GM21723 (cell line): ENCODE measurements around the gene FAM219B.

Experiments used
- ATAC-seq: cut with Tn5 transposase; IDR thresholded peaks from one replicate; pipeline ENCODE4 v1.9.1; 2021; ENCODE audit warnings: mild to moderate bottlenecking, moderate library complexity; ENCODE audit not compliant: unreplicated experiment

The FAM219B gene

GRCh38 chr15:74878273-74878672, 28.4 kb downstream of the FAM219B start:
- no peak for ATAC-seq

DNA sequence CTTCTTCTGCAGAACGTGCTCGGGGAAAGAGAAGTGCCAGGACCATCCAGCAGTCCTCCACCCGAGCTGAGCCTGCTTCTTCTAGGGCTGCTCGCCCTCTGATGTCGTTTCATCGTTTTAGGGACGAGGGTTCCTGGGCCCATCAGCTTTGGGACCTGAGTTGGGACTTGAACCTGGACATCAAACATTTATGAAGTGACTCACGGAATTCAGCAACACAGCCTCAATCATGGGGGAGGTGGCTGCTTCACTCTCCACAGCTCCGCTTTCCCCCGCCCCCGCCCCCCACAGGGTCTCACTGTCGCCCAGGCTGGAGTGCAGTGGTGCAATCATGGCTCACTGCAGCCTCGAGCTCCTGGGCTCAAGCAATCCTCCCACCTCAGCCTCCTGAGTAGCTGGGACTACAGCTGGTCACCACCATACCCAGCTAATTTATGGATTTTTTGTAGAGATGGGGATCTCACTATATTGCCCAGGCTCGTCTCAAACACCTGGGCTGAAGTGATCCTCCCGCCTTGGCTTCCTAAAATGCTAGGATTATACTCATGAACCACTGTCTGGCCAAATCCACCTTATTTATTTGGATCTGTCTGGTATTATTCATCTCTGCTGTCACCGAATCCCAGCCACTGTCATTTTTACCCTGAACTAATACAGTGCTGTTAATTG, 32.8 kb downstream of the FAM219B start:
- no peak for ATAC-seq

GRCh38 chr15:74873036-74873755, 33.5 kb downstream of the FAM219B start, which contains the start of gene SCAMP2:
Gene SCAMP2 (minus strand): TSS chr15:74873365. CDS start chr15:74873255, 110 bp downstream.
- peak; percentile 78 for ATAC-seq

GRCh38 chr15:74872702-74873035, 34.0 kb downstream of the FAM219B start:
- ATAC-seq, result no peak

DNA sequence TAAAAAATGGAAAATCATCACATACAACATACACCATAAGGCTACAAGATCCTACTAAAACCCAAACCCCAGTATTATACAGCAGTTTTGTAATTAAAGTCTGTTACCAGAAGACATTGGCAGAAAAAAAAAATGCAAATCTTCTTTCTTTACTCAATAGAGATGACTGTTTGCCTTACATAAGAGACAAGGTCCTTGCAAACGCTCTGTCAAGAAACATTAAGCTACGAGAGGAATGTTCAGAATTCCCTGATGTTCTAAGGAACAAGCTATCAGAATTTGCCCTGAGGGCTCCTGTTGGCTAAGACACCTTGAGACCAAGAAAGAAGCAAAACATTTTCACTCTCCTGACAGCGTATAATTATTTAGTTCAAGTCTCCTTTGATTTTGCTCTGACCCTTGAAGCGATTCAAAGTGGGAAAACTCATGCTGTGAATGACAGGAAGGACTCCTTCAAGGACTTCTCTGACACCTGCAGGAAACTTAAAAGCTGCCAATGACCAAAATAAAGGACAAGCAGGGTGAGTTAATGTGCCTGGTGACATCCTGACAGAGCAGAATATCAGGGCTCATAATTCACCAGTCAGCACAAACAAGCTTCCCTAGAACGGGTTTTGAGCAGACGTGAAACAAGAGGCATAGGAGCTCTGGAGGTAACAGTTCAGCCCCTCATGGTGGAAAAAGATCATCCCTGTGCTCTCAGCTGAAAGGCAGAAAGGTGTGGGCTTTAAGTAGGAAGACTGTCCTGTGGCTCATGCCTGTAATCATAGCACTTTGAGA, 36.0 kb downstream of the FAM219B start:
- no peak for ATAC-seq

GRCh38 chr15:74869726-74870407, 36.8 kb downstream of the FAM219B start:
- ATAC-seq, result peak; percentile 60

DNA sequence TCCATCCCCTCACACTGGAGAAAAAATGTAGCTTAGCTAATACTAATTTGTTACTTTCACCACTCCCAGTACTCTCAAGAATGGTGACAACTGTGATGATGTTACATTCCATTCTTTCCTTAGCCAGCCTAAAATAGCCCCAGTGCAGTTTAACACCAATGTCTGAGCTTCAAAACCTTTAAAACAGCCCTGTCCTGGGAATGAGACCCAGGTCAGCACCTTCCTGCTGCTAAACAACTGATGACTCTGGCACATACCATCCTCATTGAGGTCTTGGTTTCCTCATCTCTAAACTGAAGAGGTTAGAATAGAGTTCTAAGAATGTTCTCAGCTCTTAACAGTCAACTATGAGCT, 37.3 kb downstream of the FAM219B start:
- no peak for ATAC-seq

DNA sequence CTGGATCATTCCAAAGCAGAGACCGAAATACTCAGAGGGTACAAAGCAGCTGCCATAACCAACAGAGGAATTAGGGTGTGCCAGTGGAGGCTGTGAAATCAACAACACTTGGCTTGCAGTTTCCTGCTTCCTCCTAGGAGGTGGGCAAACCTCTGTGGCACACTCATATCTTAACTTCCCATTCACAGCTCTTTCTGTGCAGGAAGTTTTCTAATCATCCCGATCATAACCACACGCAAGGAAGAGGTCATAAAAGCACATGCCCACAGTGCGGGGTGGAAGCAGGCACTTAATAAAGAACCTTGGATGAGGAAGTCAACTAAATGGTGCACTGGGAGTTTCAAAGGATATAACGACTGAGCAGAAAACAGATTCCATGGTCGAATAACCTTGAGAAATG, 38.6 kb downstream of the FAM219B start:
- no peak for ATAC-seq

DNA sequence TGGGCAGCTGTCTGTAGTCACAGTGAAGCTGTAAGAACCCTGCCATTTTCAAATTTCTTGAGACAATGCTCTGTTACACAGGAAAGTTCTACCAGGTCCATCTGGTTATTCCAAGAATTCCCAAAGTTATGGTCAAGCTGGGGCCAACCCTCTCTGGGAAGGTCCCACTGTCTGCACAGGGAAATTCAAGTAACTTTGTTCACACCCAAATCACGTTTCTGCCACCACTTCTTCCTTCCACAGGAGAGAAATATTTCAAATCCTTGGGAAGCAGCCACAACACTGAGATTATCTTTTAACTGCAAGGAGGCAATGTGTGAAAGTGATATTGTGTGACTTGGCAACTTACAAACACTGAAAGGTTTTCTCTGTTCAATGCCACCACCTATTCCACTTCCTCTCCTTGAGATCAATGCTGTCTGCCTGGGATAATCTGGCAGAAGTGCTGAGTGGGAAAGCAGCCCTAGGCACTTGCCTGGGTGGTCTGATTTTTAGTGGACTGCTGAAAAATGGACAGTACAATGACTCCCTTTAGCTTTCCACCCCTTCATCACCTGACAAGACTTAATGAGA, 39.1 kb downstream of the FAM219B start:
- ATAC-seq, result no peak

DNA sequence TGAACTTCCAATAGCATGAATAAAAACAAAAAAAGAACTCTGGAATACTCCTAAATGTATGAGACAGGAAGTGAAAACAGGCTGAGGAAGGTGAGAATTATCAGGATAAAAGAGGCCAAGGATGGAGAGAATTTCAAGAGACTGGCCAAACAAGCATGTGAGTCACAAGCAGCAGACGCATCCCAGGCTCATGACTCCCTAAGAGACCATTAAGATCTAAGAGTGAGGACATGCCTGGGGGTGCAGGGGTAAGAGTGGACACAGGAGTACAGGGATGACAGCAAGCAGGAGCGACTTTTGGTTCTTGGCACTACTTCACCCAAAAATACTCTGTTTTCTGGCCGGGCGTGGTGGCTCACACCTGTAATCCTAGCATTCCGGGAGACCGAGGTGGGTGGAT, 40.6 kb downstream of the FAM219B start:
- ATAC-seq, result no peak

DNA sequence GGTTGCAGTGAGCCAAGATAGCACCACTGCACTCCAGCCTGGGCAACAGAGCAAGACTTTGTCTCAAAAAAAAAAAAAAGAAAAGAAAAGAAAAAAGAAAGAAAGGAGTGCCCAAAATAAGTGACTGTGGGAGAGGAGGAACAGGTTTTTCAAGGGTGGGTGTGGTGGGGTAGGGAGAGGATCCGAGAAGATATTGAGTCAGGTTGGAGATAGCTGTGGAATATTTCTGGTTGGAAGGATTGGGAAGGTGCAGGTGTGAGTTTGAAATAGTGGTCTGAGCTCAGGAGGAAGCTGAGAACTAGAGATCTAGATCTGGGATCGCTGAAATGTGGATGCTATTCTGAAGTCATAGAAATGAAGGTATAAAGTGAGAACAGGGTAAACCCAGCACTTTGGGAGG, 41.3 kb downstream of the FAM219B start:
- ATAC-seq, result no peak

GRCh38 chr15:74864296-74864695, 42.4 kb downstream of the FAM219B start:
- no peak for ATAC-seq

DNA sequence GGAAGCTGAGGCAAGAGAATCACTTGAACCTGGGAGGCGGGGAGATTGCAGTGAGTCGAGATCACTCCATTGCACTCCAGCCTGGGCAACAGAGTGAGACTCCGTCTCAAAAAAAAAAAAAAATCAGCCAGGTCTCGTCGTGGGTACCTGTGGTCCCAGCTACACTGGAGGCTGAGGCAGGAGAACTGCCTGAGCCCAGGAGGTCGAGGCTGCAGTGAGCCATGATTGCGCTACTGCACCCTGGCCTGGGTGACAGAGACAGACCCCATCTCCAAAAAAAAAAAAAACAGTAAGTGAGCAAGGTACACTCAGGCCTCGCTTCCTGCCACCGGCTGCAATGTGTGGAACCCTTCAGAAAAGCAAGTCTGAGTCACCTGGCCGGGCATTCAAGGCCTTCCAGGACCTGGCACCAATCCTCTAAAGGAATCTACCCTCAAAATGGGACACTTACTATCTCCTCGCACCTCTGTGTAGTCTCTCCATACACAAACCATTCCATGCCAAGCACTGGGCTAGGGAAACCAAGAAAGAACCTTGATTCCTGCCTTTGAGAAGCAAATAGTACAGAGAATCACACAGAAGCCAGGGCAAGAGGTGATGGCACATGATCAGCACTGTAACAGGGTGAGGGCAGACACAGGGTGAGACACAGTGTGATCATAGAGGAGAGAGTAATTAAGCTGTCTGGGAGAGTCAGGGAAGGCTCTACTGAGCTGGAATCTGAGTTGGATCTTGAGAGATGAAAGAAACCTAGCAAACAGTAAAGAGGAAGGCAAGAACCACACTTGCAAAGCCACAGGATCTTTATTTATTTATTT, 43.2 kb downstream of the FAM219B start:
- ATAC-seq, result no peak

GRCh38 chr15:74858369-74858740, 48.3 kb downstream of the FAM219B start:
- ATAC-seq, result no peak

GRCh38 chr15:74857671-74858368, 48.8 kb downstream of the FAM219B start:
- peak; percentile 14 for ATAC-seq

DNA sequence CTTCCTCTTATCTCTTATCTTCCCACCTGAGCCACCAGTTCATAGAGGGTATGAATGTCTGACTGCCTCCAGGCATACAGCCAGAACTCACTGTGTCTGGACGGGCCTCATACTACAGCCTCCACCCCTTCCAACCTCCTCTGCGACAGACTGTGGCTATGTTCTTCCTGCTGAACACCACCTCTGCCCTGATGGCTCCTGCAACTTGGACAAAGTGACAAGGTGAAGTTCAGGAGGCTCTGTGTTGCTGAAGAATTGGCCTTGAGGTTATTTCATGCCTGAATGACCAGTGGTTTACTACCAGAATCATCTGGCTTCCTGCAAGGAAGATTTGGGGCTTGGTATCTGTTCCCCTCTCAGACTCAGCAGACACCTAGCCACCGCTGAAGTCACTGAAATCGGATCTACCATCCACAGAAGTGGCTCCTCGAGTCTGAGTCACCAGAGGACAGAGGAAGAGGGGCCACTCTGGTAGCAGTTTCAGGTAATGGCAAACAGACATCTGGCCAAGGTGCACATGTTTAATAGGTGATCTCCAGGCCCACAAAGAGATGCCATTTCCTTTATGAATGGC, 49.5 kb downstream of the FAM219B start:
- peak; percentile 80 for ATAC-seq

DNA sequence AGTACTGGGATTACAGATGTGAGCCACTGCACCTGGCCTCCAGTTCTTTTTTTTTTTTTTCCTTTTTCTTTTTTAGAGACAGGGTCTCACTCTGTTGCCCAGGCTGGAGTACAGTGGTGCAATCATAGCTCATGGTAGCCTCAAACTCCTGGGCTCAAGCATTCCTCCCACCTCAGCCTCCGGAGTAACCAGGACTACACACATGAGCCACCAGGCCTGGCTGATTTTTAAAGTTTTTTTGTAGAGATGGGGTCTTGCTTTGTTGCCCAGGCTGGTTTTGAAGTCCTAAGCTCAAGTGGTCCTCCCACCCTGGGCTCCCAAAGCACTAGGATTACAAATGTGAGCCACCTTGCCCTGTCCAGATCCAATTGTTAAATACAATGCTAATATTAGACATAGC, 50.1 kb downstream of the FAM219B start:
- ATAC-seq, result no peak

DNA sequence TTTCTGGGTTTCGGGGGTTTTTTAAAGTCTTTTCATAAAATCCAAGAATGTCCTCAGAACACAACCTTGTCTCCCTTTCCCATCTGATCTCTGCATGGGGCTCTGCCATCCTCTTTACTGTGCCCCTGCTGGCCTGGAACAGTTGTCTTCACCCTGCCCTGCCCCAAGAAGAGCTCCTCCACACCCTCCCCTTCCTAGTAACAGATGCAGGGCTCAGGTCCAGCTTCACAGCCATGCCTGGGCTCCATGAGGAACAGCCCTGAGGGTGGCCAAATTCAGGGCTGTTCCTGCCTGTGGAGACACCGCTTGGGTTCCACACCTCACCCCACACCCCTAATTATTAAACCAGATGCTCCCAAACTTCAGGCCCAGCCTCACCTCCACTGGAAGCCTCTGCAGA, 50.8 kb downstream of the FAM219B start:
- no peak for ATAC-seq

- no peak for ATAC-seq
These were observed 52.1 kb downstream of the FAM219B start for GRCh38 chr15:74854453-74855022.
